Measurements from ENCODE around the gene KLHL29. TPM values are rescaled to one million over a fixed set of nuclear protein-coding genes. Genes with fewer than 3 reads are reported as not detected.

The KLHL29 gene
- total and polyA plus RNA-seq, 2 experiments from 2014 or later: 1.5 to 6.5 TPM

- H3K27ac ChIP-seq (ENCODE audit: low read depth): no peak overlapping the region
- H3K36me3 ChIP-seq (ENCODE audit: insufficient read depth): no peaks in the 10 kb centered on the region
- H4K20me1 ChIP-seq (replicated peaks; ENCODE audit: insufficient read depth): no peaks in the 10 kb centered on the region; the same call in 1 of the 2 replicates
- DNase-seq (ENCODE audit: low spot score) (no peak), ATAC-seq (peak; percentile 26)
- H2AFZ ChIP-seq: no peak overlapping the region
- no peak overlapping the region for H3K4me2 ChIP-seq
- H3K4me1 ChIP-seq (ENCODE audit: insufficient read depth): no peaks in the 10 kb centered on the region
- no peaks in the 10 kb centered on the region for H3K79me2 ChIP-seq (replicated peaks; ENCODE audit: insufficient read depth)
- no peaks in the 10 kb centered on the region for H3F3A ChIP-seq (replicated peaks; ENCODE audit: low read depth)
- 0 out of 2 replicates have a peak, but pooled peaks cover 4% of the 10 kb centered on the region for H3K9me2 ChIP-seq (ENCODE audit: insufficient read depth)
- Mint-ChIP-seq H3K36me3 (ENCODE audit: low read depth) (no peaks in the 10 kb centered on the region), H3K9me3 (no peaks in the 10 kb centered on the region), H3K4me1 (peaks cover 34% of the 10 kb centered on the region), H3K4me3 (no peak overlapping the region), H3K27ac (no peak overlapping the region), H3K27me3 (ENCODE audit: insufficient read depth, low read depth, poor library complexity) (peaks cover 9% of the 10 kb centered on the region)
- H3K27me3 ChIP-seq (ENCODE audit: insufficient read depth): no peaks in the 10 kb centered on the region
- no peak overlapping the region for H3K4me3 ChIP-seq
- TF ChIP-seq CTCF (conservative IDR thresholded peaks at IDR 0.05; ENCODE audit: low read depth in 2 of 2) (peak in 1 of 2 experiments; percentile 25; a peak in 2 of 4 replicates), REST (IDR thresholded peaks at IDR 0.05; ENCODE audit: unreplicated experiment) (no peak)
Observed at GRCh38 chr2:23519334-23519651, 134.3 kb downstream of the KLHL29 start.

- H2AFZ ChIP-seq: no peak overlapping the region
- no peaks in the 10 kb centered on the region for H3K36me3 ChIP-seq (ENCODE audit: insufficient read depth)
- H3K4me3 Mint-ChIP-seq: no peak overlapping the region
- H3K27ac ChIP-seq (ENCODE audit: low read depth): no peak overlapping the region
- no peaks in the 10 kb centered on the region for H3K79me2 ChIP-seq (replicated peaks; ENCODE audit: insufficient read depth)
- no peak overlapping the region for H3K4me2 ChIP-seq
- H4K20me1 ChIP-seq (replicated peaks; ENCODE audit: insufficient read depth): no peaks in the 10 kb centered on the region; the same call in 1 of the 2 replicates
- no peaks in the 10 kb centered on the region for H3F3A ChIP-seq (replicated peaks; ENCODE audit: low read depth)
- no peak for TF ChIP-seq POLR2AphosphoS5 (IDR thresholded peaks at IDR 0.05; ENCODE audit: low read depth)
- H3K27me3 Mint-ChIP-seq (ENCODE audit: insufficient read depth, low read depth, poor library complexity): peaks cover 14% of the 10 kb centered on the region
- H3K9me3 Mint-ChIP-seq: no peaks in the 10 kb centered on the region
- no peaks in the 10 kb centered on the region for H3K4me1 ChIP-seq (ENCODE audit: insufficient read depth)
- H3K4me1 Mint-ChIP-seq: peaks cover 44% of the 10 kb centered on the region
- H3K27me3 ChIP-seq (ENCODE audit: insufficient read depth): no peaks in the 10 kb centered on the region
- no peak overlapping the region for H3K27ac Mint-ChIP-seq
- peak; percentile 86 for ATAC-seq
- H3K36me3 Mint-ChIP-seq (ENCODE audit: low read depth): no peaks in the 10 kb centered on the region
- peak; percentile 63 for DNase-seq (ENCODE audit: low spot score)
- H3K4me3 ChIP-seq: no peak overlapping the region
- H3K9me2 ChIP-seq (ENCODE audit: insufficient read depth): no peaks in the 10 kb centered on the region
Observed at GRCh38 chr2:23520256-23520655, 135.3 kb downstream of the KLHL29 start.

- ATAC-seq (no peak), DNase-seq (ENCODE audit: low spot score) (no peak)
- Histone ChIP-seq H3K4me3 (no peak overlapping the region), H3F3A (replicated peaks; ENCODE audit: low read depth) (no peaks in the 10 kb centered on the region), H3K27ac (ENCODE audit: low read depth) (no peak overlapping the region), H3K27me3 (ENCODE audit: insufficient read depth) (no peaks in the 10 kb centered on the region), H3K36me3 (ENCODE audit: insufficient read depth) (no peaks in the 10 kb centered on the region), H4K20me1 (replicated peaks; ENCODE audit: insufficient read depth) (no peaks in the 10 kb centered on the region; the same call in 1 of the 2 replicates), H3K9me2 (ENCODE audit: insufficient read depth) (no peaks in the 10 kb centered on the region), H3K79me2 (replicated peaks; ENCODE audit: insufficient read depth) (no peaks in the 10 kb centered on the region), H2AFZ (no peak overlapping the region), H3K4me1 (ENCODE audit: insufficient read depth) (no peaks in the 10 kb centered on the region), H3K4me2 (no peak overlapping the region)
- Mint-ChIP-seq H3K36me3 (ENCODE audit: low read depth) (no peaks in the 10 kb centered on the region), H3K27ac (no peak overlapping the region), H3K4me3 (no peak overlapping the region), H3K9me3 (no peaks in the 10 kb centered on the region), H3K27me3 (ENCODE audit: insufficient read depth, low read depth, poor library complexity) (peaks cover 15% of the 10 kb centered on the region), H3K4me1 (peaks cover 48% of the 10 kb centered on the region)
- TF ChIP-seq EZH2 (IDR thresholded peaks at IDR 0.05; ENCODE audit: low read depth, unreplicated experiment): no peak
- TF ChIP-seq ETS1 (IDR thresholded peaks at IDR 0.05): no peak
Observed at GRCh38 chr2:23521060-23521459, 136.1 kb downstream of the KLHL29 start.
